Measurements from ENCODE around the gene LYRM7. TPM values are rescaled to one million over a fixed set of nuclear protein-coding genes. Genes with fewer than 3 reads are reported as not detected.

The LYRM7 gene
- total RNA-seq, 4 donors from 2014 or later = 7.1 to 11.4 (median 9.7) TPM

DNA sequence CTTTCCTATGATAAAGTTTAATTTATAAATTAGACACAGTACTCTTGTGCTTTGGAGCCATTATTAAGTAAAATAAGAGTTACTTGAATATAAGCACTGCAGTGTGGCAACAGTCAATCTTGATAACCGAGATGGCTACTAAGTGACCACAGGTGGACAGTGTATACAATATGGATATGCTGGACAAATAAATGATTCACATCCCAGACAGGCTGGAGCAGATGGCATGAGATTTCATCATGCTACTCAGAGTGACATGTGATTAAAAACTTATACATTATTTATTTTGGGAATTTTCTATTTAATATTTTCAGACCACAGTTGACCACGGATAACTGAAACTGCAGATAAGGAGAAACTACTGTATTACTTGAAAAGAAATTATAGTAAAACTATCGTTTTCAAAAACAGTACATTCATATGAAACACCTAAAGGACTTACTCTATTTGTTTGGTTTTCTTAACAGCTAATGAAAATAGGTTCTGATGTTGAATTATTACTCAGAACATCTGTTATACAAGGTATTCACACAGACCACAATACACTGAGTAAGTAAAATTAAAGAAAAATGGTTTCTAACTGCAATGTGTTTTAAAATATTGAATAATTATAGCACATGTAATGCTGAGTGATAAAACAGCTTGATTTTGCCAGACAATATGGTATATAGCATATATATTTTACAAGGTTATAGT lies 16.0 kb downstream of the LYRM7 start:
- no peak for TF ChIP-seq CTCF (IDR thresholded peaks at IDR 0.05; ENCODE audit: low read depth)

DNA sequence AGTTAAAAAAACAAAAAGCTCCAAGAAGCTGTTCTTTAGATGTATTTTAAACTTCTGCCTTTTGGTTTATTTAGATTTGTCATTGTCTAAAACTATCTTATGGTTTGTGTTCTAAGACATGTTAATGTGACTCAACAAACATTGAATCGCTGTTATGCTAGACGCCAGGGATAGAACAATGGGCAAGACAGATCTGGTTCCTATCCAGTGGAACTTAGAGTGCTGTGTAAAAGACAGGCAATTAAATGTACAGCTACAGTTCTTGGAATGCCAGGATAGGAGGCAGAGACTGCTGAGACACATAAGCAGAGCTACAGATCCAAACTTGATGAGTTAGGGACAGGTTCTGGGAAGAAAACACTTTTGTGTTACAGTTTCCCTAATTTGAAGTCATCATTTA lies 22.4 kb downstream of the LYRM7 start:
- TF ChIP-seq CTCF (IDR thresholded peaks at IDR 0.05; ENCODE audit: low read depth) = no peak

GRCh38 chr5:131194725-131195124 lies 24.0 kb downstream of the LYRM7 start:
- TF ChIP-seq CTCF (IDR thresholded peaks at IDR 0.05; ENCODE audit: low read depth) = no peak

GRCh38 chr5:131195696-131196095 lies 25.0 kb downstream of the LYRM7 start:
- no peak for TF ChIP-seq CTCF (IDR thresholded peaks at IDR 0.05; ENCODE audit: low read depth)

DNA sequence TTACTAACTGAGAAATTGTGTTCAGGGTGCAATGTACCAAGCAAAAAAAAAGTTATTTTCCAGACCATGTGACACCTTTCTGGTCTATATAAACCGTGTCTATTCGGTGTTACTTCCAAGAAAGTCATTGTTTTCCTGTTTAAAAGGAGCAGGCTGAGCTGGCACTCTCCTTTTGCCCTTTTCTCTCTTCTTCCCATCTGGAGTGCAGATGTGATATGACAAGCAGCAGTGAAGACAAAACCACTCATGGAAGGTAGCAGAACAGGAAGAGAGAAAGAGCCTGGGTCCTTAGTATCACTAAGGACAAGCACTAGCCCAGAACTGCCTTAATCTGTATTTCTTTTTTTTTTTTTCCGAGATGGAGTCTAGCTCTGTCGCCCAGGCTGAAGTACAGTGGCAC lies 25.6 kb downstream of the LYRM7 start:
- TF ChIP-seq CTCF (IDR thresholded peaks at IDR 0.05; ENCODE audit: low read depth) = no peak

DNA sequence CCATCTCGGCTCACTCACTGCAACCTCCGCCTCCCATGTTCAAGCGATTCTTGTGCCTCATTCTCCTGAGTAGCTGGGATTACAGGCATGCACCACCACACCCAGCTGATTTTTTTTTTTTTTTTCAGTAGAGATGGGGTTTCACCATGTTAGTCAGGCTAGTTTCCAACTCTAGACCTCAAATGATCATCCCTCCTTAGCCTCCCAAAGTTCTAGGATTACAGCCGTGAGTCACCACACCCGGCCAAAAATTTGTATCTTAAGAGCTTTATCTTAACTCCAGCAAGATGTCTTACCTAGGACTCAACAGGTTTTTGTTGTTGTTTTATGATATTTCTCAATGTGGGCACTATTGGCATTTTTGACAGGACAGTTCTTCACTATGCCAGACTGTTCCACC lies 27.9 kb downstream of the LYRM7 start:
- no peak for TF ChIP-seq CTCF (IDR thresholded peaks at IDR 0.05; ENCODE audit: low read depth)

DNA sequence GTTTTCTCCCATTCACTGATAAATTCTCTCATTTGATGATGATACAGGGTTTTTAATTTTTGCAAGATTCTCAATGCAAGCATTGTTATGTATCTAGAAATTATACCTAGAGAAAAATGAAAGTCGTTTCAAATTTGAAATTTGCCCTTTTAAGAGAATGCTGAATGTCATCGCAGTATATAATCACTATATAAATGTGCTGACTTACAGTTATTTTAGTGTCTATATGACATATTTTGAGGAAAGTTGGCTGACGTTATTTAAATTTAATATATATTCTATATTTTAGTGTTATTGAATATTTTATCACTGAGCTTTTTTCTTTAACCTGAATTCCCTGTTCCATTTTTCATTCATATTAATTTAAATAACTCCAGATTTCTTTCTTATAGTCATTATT lies 29.8 kb downstream of the LYRM7 start:
- TF ChIP-seq CTCF (IDR thresholded peaks at IDR 0.05; ENCODE audit: low read depth) = no peak

Data from subcutaneous adipose tissue (tissue), 4 donors.